ENCODE data around the gene DMD. TPM values are rescaled to one million over a fixed set of nuclear protein-coding genes. Genes with fewer than 3 reads are reported as not detected.

DMD gene
- total RNA-seq, 1 donor from 2014 or later = 22.2 TPM

DNA sequence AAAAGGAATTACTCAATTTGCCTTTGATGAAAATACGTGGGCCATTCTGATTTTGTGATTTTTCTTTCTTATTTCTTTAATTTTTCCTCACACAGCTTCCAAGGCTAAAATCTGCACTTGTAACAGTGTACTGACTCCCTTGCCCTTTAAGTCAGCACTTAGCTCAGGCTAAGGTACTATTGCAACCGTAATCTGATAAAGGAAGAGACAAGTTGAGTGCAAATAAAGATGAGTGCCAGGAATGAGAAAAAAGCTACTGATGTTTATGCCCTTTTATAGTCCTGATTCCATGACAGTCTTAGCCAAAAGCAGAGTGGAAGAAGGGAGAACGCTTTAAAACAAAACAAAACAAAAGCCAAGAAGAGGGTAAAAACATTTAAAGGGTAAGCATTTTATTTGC, 6.0 kb downstream of the DMD start:
- Mint-ChIP-seq H3K36me3 (ENCODE audit: low read depth, unreplicated experiment) (no peaks in the 10 kb centered on the region), H3K9me3 (ENCODE audit: unreplicated experiment) (no peaks in the 10 kb centered on the region), H3K27ac (ENCODE audit: unreplicated experiment) (no peak overlapping the region), H3K27me3 (ENCODE audit: low read depth, unreplicated experiment) (no peaks in the 10 kb centered on the region), H3K4me1 (ENCODE audit: low read depth, unreplicated experiment) (peaks cover 3% of the 10 kb centered on the region), H3K4me3 (ENCODE audit: unreplicated experiment) (no peak overlapping the region)
- no peak overlapping the region for H3K4me2 ChIP-seq (ENCODE audit: low read length)
- no peaks in the 10 kb centered on the region for H3K9me3 ChIP-seq (ENCODE audit: insufficient read depth, low read depth, low read length)
- no peak overlapping the region for H3K9ac ChIP-seq (ENCODE audit: low read length)
- no peaks in the 10 kb centered on the region for H4K20me1 ChIP-seq (ENCODE audit: insufficient read depth, low read length)
- no peaks in the 10 kb centered on the region for H3K4me1 ChIP-seq (ENCODE audit: insufficient read depth, low read length)
- H3K36me3 ChIP-seq (ENCODE audit: insufficient read depth, low read length) = no peaks in the 10 kb centered on the region
- H2AFZ ChIP-seq (ENCODE audit: low read depth, low read length) = no peak overlapping the region
- no peaks in the 10 kb centered on the region for H3K27me3 ChIP-seq (ENCODE audit: insufficient read depth, low read length)
- no peaks in the 10 kb centered on the region for H3K79me2 ChIP-seq (ENCODE audit: insufficient read depth, low read length)
- DNase-seq (ENCODE audit: low read depth) = no peak
- TF ChIP-seq, protein P1, sequence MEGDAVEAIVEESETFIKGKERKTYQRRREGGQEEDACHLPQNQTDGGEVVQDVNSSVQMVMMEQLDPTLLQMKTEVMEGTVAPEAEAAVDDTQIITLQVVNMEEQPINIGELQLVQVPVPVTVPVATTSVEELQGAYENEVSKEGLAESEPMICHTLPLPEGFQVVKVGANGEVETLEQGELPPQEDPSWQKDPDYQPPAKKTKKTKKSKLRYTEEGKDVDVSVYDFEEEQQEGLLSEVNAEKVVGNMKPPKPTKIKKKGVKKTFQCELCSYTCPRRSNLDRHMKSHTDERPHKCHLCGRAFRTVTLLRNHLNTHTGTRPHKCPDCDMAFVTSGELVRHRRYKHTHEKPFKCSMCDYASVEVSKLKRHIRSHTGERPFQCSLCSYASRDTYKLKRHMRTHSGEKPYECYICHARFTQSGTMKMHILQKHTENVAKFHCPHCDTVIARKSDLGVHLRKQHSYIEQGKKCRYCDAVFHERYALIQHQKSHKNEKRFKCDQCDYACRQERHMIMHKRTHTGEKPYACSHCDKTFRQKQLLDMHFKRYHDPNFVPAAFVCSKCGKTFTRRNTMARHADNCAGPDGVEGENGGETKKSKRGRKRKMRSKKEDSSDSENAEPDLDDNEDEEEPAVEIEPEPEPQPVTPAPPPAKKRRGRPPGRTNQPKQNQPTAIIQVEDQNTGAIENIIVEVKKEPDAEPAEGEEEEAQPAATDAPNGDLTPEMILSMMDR (IDR thresholded peaks at IDR 0.05; ENCODE audit: insufficient read depth, low read depth, low read length) = no peak
- no peak for TF ChIP-seq EZH2 (IDR thresholded peaks at IDR 0.05; ENCODE audit: insufficient read depth, low read length)
- no peak overlapping the region for H3K27ac ChIP-seq (ENCODE audit: low read depth, low read length)
- H3K4me3 ChIP-seq (ENCODE audit: insufficient read depth, low read depth, low read length) = no peak overlapping the region
- no peak for FAIRE-seq

DNA sequence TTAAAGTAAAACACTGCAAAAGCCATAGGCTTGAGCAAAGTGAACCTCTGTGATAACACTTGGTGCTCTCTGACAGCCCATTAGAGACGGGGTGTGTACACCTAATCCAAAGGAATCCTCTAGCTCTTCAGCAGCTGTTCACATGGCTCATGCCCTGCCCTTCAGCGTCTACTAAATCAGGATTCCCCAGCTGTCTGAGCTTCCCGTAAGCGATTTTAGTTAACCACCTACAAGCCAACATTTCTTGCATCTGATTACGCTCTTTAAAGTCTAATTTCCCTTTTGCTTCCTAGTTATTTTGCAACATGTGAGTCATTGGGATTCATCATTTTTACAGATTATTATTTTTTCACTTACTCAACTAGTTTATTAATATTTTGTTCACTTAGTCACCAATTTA, 6.5 kb downstream of the DMD start:
- Mint-ChIP-seq H3K27ac (ENCODE audit: unreplicated experiment) (no peak overlapping the region), H3K4me3 (ENCODE audit: unreplicated experiment) (no peak overlapping the region), H3K36me3 (ENCODE audit: low read depth, unreplicated experiment) (no peaks in the 10 kb centered on the region), H3K9me3 (ENCODE audit: unreplicated experiment) (no peaks in the 10 kb centered on the region), H3K4me1 (ENCODE audit: low read depth, unreplicated experiment) (peaks cover 3% of the 10 kb centered on the region), H3K27me3 (ENCODE audit: low read depth, unreplicated experiment) (no peaks in the 10 kb centered on the region)
- Histone ChIP-seq H3K27ac (ENCODE audit: low read depth, low read length) (no peak overlapping the region), H3K9ac (ENCODE audit: low read length) (no peak overlapping the region), H4K20me1 (ENCODE audit: insufficient read depth, low read length) (no peaks in the 10 kb centered on the region), H3K79me2 (ENCODE audit: insufficient read depth, low read length) (no peaks in the 10 kb centered on the region), H3K4me2 (ENCODE audit: low read length) (no peak overlapping the region), H3K4me3 (ENCODE audit: insufficient read depth, low read depth, low read length) (no peak overlapping the region), H3K36me3 (ENCODE audit: insufficient read depth, low read length) (no peaks in the 10 kb centered on the region), H3K9me3 (ENCODE audit: insufficient read depth, low read depth, low read length) (no peaks in the 10 kb centered on the region), H3K4me1 (ENCODE audit: insufficient read depth, low read length) (no peaks in the 10 kb centered on the region), H2AFZ (ENCODE audit: low read depth, low read length) (no peak overlapping the region), H3K27me3 (ENCODE audit: insufficient read depth, low read length) (no peaks in the 10 kb centered on the region)
- FAIRE-seq (peak; percentile 67), DNase-seq (ENCODE audit: low read depth) (no peak)
- TF ChIP-seq, protein P1 (IDR thresholded peaks at IDR 0.05; ENCODE audit: insufficient read depth, low read depth, low read length) = no peak
- TF ChIP-seq EZH2 (IDR thresholded peaks at IDR 0.05; ENCODE audit: insufficient read depth, low read length) = no peak

- no peaks in the 10 kb centered on the region for H3K36me3 ChIP-seq (ENCODE audit: insufficient read depth, low read length)
- TF ChIP-seq EZH2 (IDR thresholded peaks at IDR 0.05; ENCODE audit: insufficient read depth, low read length) = no peak
- TF ChIP-seq, protein P1 (IDR thresholded peaks at IDR 0.05; ENCODE audit: insufficient read depth, low read depth, low read length) = no peak
- no peak overlapping the region for H3K4me3 ChIP-seq (ENCODE audit: insufficient read depth, low read depth, low read length)
- H3K36me3 Mint-ChIP-seq (ENCODE audit: low read depth, unreplicated experiment) = no peaks in the 10 kb centered on the region
- no peak overlapping the region for H3K27ac ChIP-seq (ENCODE audit: low read depth, low read length)
- H3K27ac Mint-ChIP-seq (ENCODE audit: unreplicated experiment) = no peak overlapping the region
- FAIRE-seq = peak; percentile 87
- H2AFZ ChIP-seq (ENCODE audit: low read depth, low read length) = no peak overlapping the region
- no peaks in the 10 kb centered on the region for H3K9me3 ChIP-seq (ENCODE audit: insufficient read depth, low read depth, low read length)
- no peaks in the 10 kb centered on the region for H4K20me1 ChIP-seq (ENCODE audit: insufficient read depth, low read length)
- no peaks in the 10 kb centered on the region for H3K27me3 Mint-ChIP-seq (ENCODE audit: low read depth, unreplicated experiment)
- no peaks in the 10 kb centered on the region for H3K27me3 ChIP-seq (ENCODE audit: insufficient read depth, low read length)
- no peak overlapping the region for H3K4me3 Mint-ChIP-seq (ENCODE audit: unreplicated experiment)
- H3K9ac ChIP-seq (ENCODE audit: low read length) = no peak overlapping the region
- DNase-seq (ENCODE audit: low read depth) = no peak
- H3K4me1 ChIP-seq (ENCODE audit: insufficient read depth, low read length) = no peaks in the 10 kb centered on the region
- no peaks in the 10 kb centered on the region for H3K9me3 Mint-ChIP-seq (ENCODE audit: unreplicated experiment)
- H3K79me2 ChIP-seq (ENCODE audit: insufficient read depth, low read length) = no peaks in the 10 kb centered on the region
- no peak overlapping the region for H3K4me2 ChIP-seq (ENCODE audit: low read length)
- peaks cover 3% of the 10 kb centered on the region for H3K4me1 Mint-ChIP-seq (ENCODE audit: low read depth, unreplicated experiment)
Observed at GRCh38 chrX:33198561-33199279, 12.6 kb downstream of the DMD start.

Data from astrocyte (in vitro differentiated cells and primary cell).